HG02759 (cell line): ENCODE measurements around the gene FNDC1.
A peak's percentile ranks its signal among the peaks of the same experiment; 100 is the strongest.
"Not testable (repeated sequence)": the region's sequence is repeated elsewhere in the genome, so short reads cannot be mapped to it uniquely, and the experiment has no call there.

Experiments
- ATAC-seq: cut with Tn5 transposase; IDR thresholded peaks from one replicate; pipeline ENCODE4 v1.9.1; 2021; ENCODE audit warnings: mild to moderate bottlenecking, moderate library complexity; ENCODE audit not compliant: unreplicated experiment

The FNDC1 gene

GRCh38 chr6:159169193-159169555 is at the start of gene FNDC1:
TSS of gene FNDC1 (plus strand) at chr6:159169400. CDS start at chr6:159169597, 197 bp downstream.
- ATAC-seq = peak; percentile 75

DNA sequence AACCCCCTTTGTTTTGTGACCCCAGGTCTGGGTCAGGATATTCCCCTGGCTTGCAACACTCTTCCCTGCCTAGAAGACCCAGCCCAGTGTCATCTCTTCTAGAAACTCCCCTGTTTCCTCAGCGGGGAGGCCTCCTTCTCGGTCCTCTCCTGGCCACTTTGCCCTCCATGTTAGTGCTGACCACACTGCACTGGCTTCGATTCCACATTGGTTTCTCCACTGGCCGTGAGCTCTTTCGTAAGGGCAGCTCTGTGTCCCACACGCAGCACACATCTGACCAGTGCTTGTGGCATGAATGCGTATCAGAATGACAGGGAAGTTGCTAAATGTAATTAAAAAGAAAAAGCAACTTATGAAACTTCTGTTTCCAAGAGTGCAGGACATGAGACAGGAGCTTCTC is 49.4 kb upstream of the FNDC1 start:
- no peak for ATAC-seq

DNA sequence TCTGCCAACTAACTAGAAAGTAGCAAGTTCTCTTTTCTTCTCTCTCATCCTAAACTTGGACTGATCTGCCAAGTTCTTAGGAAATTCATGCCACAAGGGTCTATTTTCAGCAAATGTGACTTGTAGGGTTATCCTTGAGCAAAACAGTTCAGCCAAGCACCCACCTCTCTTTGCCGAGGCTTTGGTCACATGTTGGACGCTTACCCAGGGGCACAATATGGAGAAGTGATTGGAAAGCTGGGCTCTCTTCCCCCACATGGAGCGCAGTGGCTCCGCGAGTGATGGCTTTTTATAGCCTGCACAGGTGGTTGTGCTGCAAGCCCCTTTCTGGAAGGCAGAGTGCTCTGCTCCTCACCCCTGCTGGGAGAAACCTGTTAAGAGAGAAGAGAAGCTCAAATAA is 47.7 kb upstream of the FNDC1 start:
- ATAC-seq = no peak

GRCh38 chr6:159122453-159122852 is 46.7 kb upstream of the FNDC1 start:
- ATAC-seq = no peak

- not testable (repeated sequence) for ATAC-seq
Observed at GRCh38 chr6:159123831-159124230, 45.4 kb upstream of the FNDC1 start.

DNA sequence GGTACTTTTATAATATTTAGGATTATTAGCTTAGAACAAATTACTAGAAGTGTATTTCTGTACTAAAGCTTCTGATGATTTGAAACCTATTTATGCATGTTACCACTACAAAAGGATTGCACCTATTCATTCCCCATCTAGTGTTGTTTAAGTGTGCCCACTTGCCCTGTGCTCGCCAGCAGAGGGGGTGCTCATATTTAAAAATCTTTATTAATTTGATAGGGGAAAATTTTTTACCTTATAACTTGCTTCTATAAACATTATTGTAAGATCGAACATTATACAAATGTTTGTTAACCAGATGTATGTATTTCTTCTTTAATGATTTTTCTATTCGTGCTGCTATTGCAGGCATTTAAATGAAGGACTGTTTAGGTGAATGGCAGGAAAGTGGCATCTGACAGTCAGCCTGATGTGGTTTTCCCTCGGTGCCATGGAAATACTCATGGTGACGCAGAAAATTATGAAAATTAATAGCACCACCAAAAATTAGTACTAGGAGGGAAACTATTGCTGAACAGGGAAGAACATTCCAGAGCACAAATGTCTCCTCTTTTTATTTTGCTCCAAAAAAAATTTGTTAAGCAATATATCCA is 44.1 kb upstream of the FNDC1 start:
- ATAC-seq = no peak

- no peak for ATAC-seq
Observed at GRCh38 chr6:159125951-159126352, 43.2 kb upstream of the FNDC1 start.

GRCh38 chr6:159126590-159126989 is 42.6 kb upstream of the FNDC1 start:
- no peak for ATAC-seq

DNA sequence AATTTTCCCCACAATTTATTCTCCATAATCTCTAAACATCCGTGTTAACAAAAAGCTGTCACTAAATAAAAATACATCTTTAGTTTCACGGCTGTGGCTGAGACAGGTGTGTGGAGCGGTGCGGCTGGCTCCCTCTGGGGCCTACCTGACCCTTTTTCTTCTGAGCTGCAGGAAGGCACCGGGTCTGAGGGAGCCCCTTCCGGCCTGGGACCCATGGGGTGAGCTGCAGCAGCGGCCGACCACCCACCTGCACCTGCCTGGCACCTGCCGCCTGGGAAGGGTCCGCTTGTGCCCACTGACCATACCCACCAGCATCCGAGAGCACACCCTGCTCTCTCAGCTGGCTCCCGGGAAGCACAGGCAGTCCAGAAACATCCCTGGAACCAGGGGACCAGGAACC is 41.5 kb upstream of the FNDC1 start:
- no peak for ATAC-seq

DNA sequence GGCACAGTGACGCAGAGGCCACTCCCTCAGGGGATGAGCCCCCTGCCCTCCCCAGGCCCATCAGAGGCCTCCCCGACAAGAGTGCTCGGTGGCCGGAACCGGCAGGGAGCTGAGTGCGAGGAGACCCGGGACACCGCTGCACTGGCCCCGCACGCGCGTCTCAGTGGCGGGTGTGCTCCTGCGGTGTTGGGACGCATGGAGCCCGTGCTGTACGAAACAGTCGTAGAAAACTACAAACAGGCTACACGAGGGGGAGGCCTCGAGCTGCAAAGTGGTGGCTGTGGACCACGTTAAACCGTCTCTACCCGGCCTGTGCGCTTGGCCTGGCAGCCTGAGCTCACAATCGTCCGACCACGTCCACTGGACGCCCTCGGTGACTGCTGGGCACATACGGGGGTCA is 40.2 kb upstream of the FNDC1 start:
- ATAC-seq = no peak

- ATAC-seq = no peak
Observed at GRCh38 chr6:159130846-159131245, 38.4 kb upstream of the FNDC1 start.

- ATAC-seq = no peak
Observed at GRCh38 chr6:159131709-159132108, 37.5 kb upstream of the FNDC1 start.

DNA sequence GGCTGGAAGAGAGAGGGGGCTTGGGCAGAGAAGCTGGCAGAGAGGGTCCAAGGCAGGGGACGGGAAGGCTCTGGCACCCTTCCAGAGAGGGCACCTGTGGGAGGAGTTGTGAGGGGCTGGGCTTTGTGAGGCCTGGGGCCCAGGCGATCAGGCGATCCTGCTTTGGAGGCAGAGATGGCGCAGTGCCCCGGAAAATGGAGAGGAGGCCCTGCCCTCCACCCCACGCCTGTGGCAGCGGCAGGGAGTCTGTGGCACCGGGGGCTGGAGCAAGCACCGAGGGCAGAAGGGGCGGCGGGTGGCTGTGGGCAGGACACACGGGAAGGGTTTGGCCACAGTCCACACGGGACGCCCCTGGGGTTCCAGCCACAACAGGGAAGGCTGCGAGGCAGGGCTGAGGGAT is 36.5 kb upstream of the FNDC1 start:
- ATAC-seq = no peak

GRCh38 chr6:159134701-159135364 is 34.4 kb upstream of the FNDC1 start:
- peak; percentile 78 for ATAC-seq

DNA sequence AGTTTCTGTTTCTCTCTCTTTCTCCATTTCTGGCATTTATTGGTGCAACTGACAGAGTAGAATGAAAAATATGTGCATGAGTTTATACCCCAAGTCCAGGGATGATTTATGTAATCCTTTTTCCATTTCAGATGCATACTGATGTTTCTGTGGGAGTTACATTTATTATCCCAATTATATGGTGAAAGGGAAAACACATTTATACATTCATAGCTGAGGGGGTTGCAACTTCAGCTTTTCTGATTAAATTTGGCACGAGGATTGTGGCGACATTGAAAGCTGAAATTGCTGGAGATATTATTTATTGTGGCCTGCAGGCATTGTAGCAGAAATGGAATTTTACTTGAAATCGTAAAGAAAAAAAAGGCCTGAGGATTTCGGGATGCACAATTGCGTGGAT is 31.5 kb upstream of the FNDC1 start:
- ATAC-seq = no peak

DNA sequence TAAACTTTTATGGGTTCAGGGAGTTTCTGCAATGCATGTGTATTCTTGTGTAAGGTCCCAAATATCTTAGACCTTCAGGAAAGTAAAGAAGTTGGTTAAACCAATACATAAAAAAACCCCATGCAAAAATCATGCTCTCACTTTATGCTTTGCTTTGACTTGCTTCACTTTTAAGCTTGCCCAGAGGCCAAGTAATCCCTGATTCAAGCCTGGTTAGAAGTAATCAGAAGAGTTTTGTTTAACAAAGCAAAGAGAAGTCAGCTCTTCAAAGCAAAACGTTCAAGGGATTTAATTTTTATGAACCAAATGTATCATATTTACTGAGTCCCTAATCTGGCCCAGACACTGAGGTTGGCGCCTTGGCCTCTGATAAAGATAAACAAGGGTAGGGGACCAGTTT is 26.7 kb upstream of the FNDC1 start:
- ATAC-seq = no peak

DNA sequence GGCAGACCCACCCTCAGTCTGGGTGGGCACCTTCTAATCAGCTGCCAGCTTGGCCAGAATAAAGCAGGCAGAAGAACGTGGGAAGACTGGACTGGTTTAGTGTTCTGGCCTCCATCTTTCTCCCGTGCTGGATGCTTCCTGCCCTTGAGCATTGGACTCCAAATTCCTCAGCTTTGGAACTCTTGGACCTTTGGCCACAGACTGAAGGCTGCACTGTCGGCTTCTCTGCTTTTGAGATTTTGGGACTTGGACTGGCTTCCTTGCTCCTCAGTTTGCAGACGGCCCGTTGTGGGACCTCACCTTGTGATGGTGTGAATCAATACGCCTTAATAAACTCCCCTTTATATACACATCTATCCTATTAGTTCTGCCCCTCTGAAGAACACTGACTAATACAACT is 20.6 kb upstream of the FNDC1 start:
- no peak for ATAC-seq

DNA sequence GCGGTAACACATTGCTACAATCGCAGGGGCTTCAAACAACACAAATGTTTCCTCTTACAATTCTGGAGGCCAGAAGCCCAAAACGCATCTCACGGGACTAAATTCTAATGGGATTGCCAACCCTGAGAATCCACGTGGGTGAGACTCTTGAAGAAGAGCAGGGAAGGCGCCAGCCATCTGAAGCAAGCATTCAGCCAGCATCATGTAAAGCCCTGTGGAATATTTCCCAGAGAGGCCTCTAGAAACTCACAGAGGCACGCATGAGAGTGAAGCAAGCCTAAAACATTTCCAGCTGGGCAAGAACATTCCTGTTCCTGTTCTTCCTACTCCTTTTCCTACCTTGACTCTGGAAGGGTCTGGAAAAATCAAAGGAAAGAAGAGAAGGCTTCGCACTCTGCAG is 19.6 kb upstream of the FNDC1 start:
- no peak for ATAC-seq

GRCh38 chr6:159151266-159151855 is 17.8 kb upstream of the FNDC1 start:
- no peak for ATAC-seq

DNA sequence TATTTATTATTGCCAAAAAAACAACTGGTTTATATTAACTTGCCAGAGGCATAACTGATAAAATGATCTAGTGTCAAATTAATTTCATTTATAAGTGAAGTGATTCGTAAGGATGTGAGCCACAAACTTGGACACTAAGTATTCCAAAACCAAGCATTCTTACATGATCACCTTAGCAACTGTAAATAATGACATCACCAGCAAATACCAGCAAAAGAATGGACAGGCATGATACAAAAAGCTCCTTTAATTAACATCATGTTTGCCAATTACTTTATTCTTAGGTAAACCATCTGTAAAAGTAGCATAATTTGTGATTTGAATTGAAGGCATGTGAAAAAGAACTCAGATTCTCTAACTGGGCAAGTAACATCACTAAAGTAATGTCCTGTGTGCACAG is 17.2 kb upstream of the FNDC1 start:
- no peak for ATAC-seq

- ATAC-seq = no peak
Observed at GRCh38 chr6:159152782-159153181, 16.4 kb upstream of the FNDC1 start.

- ATAC-seq = no peak
Observed at GRCh38 chr6:159155679-159156078, 13.5 kb upstream of the FNDC1 start.

GRCh38 chr6:159156089-159156488 is 13.1 kb upstream of the FNDC1 start:
- no peak for ATAC-seq
